Measurements from ENCODE around the gene ITGAV. TPM values are rescaled to one million over a fixed set of nuclear protein-coding genes. Genes with fewer than 3 reads are reported as not detected.

Gene ITGAV
- total RNA-seq, 1 donor from 2014 or later: 115 TPM

GRCh38 chr2:186614373-186614772 is 24.5 kb downstream of the ITGAV start:
- Histone ChIP-seq H3K36me3 (no peaks in the 10 kb centered on the region), H3K4me3 (no peak overlapping the region), H3K9me3 (no peaks in the 10 kb centered on the region), H3K27ac (no peak overlapping the region), H3K4me1 (peaks cover 0 to 4% of the 10 kb centered on the region in 2 donors), H3K27me3 (no peaks in the 10 kb centered on the region)
- DNase-seq (ENCODE audit: low spot score in 2 of 2): no peak
- intact Hi-C loops (cut with DNase I): no loop called here
- no peak for TF ChIP-seq CTCF (IDR thresholded peaks at IDR 0.05)

- Histone ChIP-seq H3K4me1 (peaks cover 0 to 4% of the 10 kb centered on the region in 2 donors), H3K4me3 (no peak overlapping the region), H3K36me3 (no peaks in the 10 kb centered on the region), H3K27me3 (no peaks in the 10 kb centered on the region), H3K27ac (no peak overlapping the region), H3K9me3 (no peaks in the 10 kb centered on the region)
- TF ChIP-seq CTCF (IDR thresholded peaks at IDR 0.05): no peak
- intact Hi-C loops (cut with DNase I): no loop called here
- no peak for DNase-seq (ENCODE audit: low spot score in 2 of 2)
Measured at GRCh38 chr2:186617148-186617547, 27.3 kb downstream of the ITGAV start.

GRCh38 chr2:186617771-186618170 is 27.9 kb downstream of the ITGAV start:
- H3K36me3 ChIP-seq: peaks cover 0 to 5% of the 10 kb centered on the region in 2 donors
- H3K27me3 ChIP-seq: no peaks in the 10 kb centered on the region
- H3K4me1 ChIP-seq: peaks cover 0 to 4% of the 10 kb centered on the region in 2 donors
- no peaks in the 10 kb centered on the region for H3K9me3 ChIP-seq
- no peak overlapping the region for H3K27ac ChIP-seq
- no peak overlapping the region for H3K4me3 ChIP-seq
- no peak for DNase-seq (ENCODE audit: low spot score in 2 of 2)
- intact Hi-C loops (cut with DNase I): no loop called here
- TF ChIP-seq CTCF (IDR thresholded peaks at IDR 0.05): no peak

GRCh38 chr2:186618696-186619095 is 28.8 kb downstream of the ITGAV start:
- Histone ChIP-seq H3K27ac (no peak overlapping the region), H3K9me3 (no peaks in the 10 kb centered on the region), H3K4me3 (no peak overlapping the region), H3K36me3 (peaks cover 0 to 12% of the 10 kb centered on the region in 2 donors), H3K27me3 (no peaks in the 10 kb centered on the region), H3K4me1 (peaks cover 0 to 4% of the 10 kb centered on the region in 2 donors)
- TF ChIP-seq CTCF (IDR thresholded peaks at IDR 0.05): no peak
- intact Hi-C loops (cut with DNase I): no loop called here
- DNase-seq (ENCODE audit: low spot score in 2 of 2): no peak

- TF ChIP-seq CTCF (IDR thresholded peaks at IDR 0.05): no peak
- Histone ChIP-seq H3K27ac (no peak overlapping the region), H3K9me3 (no peaks in the 10 kb centered on the region), H3K4me3 (no peak overlapping the region), H3K4me1 (no peaks in the 10 kb centered on the region), H3K36me3 (peaks cover 0 to 36% of the 10 kb centered on the region in 2 donors), H3K27me3 (no peaks in the 10 kb centered on the region)
- intact Hi-C loops (cut with DNase I): no loop called here
- DNase-seq (ENCODE audit: low spot score in 2 of 2): no peak
Measured at GRCh38 chr2:186623084-186623483, 33.2 kb downstream of the ITGAV start.

- intact Hi-C loops (cut with DNase I): no loop called here
- no peak overlapping the region for H3K27ac ChIP-seq
- no peak for TF ChIP-seq CTCF (IDR thresholded peaks at IDR 0.05)
- DNase-seq (ENCODE audit: low spot score in 2 of 2): no peak
- no peaks in the 10 kb centered on the region for H3K9me3 ChIP-seq
- no peak overlapping the region for H3K4me3 ChIP-seq
- no peaks in the 10 kb centered on the region for H3K4me1 ChIP-seq
- H3K36me3 ChIP-seq: peaks cover 0 to 39% of the 10 kb centered on the region in 2 donors
- no peaks in the 10 kb centered on the region for H3K27me3 ChIP-seq
Measured at GRCh38 chr2:186624276-186624675, 34.4 kb downstream of the ITGAV start.
